GM10266 (cell line): Measurements from ENCODE around the gene TACO1.

Source experiments
- DNase-seq: peaks from one replicate; pipeline ENCODE4 v3.0.0; 2012; ENCODE audit errors: extremely low spot score
- TF ChIP-seq, protein P1 (sequence below): IDR thresholded peaks from 2 replicates; pipeline ENCODE4 v1.5.1; 2012; ENCODE audit warnings: mild to moderate bottlenecking, low read depth; ENCODE audit not compliant: control insufficient read depth, insufficient read depth; ENCODE audit errors: missing control alignments

The TACO1 gene

DNA sequence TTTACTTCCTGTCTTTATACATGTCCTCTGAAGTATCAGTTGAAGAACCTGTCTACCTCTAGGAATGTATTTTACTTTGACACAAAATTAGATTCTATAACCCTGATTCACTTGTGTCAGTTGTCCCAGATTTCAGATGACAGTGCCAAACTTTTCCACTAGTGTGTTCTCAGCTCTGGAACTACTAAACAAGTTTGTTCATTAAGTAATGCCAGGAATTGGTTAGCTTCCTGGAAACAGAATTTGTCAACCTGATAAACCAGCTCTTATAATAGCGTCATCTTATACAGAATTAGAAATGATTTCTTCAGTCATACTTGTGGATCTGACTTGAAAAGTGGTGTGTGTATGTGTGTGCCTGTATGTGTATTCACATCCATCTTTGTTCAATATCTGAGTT, 28.9 kb downstream of the TACO1 start:
- TF ChIP-seq, protein P1, sequence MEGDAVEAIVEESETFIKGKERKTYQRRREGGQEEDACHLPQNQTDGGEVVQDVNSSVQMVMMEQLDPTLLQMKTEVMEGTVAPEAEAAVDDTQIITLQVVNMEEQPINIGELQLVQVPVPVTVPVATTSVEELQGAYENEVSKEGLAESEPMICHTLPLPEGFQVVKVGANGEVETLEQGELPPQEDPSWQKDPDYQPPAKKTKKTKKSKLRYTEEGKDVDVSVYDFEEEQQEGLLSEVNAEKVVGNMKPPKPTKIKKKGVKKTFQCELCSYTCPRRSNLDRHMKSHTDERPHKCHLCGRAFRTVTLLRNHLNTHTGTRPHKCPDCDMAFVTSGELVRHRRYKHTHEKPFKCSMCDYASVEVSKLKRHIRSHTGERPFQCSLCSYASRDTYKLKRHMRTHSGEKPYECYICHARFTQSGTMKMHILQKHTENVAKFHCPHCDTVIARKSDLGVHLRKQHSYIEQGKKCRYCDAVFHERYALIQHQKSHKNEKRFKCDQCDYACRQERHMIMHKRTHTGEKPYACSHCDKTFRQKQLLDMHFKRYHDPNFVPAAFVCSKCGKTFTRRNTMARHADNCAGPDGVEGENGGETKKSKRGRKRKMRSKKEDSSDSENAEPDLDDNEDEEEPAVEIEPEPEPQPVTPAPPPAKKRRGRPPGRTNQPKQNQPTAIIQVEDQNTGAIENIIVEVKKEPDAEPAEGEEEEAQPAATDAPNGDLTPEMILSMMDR: no peak

DNA sequence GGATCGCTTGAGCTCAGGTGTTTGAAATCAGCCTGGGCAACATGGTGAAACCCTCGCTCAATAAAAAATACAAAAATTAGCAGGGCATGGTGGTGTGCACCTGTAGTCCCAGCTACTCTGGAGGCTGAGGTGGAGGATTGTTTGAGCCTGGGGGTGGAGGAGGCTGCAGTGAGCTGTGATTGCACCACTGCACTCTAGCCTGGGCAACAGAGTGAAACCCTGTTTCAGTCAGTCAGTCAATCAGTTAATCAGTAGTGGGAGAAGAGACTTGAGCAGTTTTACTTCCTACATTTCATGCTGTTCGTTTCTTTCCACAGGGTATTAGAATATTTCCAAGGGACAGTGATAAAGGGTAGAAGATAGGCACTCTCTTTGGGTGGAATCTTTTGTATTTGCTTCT, 30.4 kb downstream of the TACO1 start:
- TF ChIP-seq, protein P1: no peak
- DNase-seq: no peak

More for the DNA sequence above, 28.9 kb downstream of the TACO1 start:
- no peak for DNase-seq

DNA sequence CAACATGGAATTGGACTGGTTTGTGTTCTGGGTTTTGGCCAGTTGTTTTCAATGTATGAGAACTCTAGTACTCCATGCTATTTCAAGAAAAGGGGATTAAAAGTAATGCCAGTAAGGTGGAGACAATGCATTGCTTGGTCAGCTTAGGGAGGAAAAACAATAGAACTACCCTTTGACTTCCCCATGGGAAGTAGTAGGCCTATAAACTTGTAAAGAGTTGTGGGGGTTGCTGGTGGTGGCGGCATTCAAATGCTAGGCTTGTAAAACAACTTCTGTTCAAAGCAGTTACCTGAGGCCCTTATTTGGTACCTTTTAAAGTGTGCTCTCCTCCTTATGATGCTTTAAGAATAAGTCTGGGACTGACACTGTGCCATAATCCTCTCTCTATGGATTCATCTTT, 30.9 kb downstream of the TACO1 start:
- TF ChIP-seq, protein P1: no peak
- DNase-seq: no peak

DNA sequence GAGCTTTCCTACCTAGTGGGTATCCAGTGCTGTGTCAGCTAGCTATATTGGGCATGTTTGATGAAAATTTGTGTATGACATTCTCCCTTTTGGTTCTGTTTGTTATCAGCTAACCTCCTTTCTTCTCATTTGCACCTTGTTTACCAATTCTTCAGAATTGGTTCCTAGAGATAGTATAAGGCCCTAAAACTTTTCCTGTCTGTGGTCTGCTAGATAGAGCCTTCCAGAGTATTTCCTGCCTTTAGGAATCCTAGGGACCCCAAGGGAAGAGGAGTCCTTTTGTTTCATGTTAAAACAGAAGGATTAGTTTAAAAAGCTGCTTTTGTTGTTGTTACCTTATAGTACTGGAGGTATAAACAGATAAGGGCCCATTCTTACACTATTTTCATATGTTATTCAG, 33.0 kb downstream of the TACO1 start:
- DNase-seq: no peak
- TF ChIP-seq, protein P1: no peak

DNA sequence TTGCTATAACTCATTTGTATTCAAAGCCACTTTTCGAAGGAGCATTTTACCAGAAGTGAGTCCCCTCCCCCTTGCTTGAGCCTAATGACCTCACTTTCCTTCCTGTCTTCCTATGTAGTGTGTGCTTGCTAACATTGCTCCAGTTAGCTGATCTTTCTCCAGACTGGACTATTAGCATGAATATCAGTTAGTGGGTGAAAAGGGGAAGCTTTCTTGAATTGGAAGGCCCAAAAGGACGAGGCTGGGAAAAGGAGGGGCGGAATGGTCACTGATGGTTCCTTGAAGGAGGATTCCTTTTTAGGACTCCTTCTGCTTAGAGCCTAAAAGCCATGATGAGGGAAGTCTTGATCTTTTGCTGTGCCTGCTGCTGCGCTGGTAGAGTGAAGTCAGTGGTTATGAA, 33.5 kb downstream of the TACO1 start:
- TF ChIP-seq, protein P1: no peak
- DNase-seq: no peak

DNA sequence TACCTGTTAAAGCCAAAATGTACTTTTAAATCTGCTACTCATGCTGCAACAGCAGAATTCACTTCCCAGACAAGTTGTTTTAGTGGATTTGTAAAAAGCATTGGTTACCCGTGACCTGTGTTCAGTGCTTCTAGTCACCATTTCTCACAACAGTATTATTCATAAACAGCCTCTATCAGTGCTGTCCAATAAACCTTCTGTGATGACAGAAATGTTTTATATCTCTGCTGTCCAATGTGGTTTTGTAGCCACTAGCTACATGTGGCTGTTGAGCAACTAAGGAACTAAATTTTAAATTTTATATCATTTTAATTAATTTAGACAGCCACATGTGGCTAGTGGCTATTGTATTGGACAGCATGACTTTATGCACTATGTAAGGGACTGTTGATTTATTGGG, 34.1 kb downstream of the TACO1 start:
- TF ChIP-seq, protein P1: no peak
- no peak for DNase-seq

DNA sequence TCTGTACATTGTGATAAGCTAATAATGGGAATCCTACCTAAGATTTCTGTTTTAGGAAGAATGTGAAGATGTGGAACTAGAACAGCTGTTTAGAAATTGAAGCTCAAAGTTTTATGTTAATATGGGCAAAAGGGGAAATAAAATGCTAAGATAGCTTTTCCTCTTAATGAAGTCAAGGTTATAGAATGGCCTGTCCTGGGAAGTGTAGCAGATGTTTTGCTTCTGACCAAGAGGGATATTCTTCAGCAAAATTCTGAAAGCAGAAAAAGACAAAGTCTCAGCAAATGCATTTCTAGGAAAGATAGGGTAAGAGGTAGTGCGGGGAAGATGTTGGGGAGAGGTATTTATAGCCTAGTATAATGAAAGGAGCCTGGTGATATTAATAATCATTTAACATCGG, 34.6 kb downstream of the TACO1 start:
- DNase-seq: no peak
- TF ChIP-seq, protein P1: no peak
